T-helper 1 cell (primary cell): ENCODE results near the gene GCFC2.
"Not testable (repeated sequence)": the region's sequence is repeated elsewhere in the genome, so short reads cannot be mapped to it uniquely, and the experiment has no call there.

Source experiments
- DNase-seq, 5 donors: peaks; one replicate each; pipeline ENCODE4 v3.0.0-alpha.2; 2012 to 2020
- total RNA-seq, 4 donors: gene quantifications; one replicate each; lab custom pipeline; 2026; lab: John Stamatoyannopoulos, UW

The GCFC2 gene
- total RNA-seq: 25.4 to 38.3 (median 29.4) reads per million in 4 donors

- DNase-seq: peak; percentile 61 to 85 (median 73)
Measured at GRCh38 chr2:75710577-75711253, at the start of gene GCFC2. Gene GCFC2, minus strand, starts transcription at chr2:75710915. Its CDS starts 60 bp downstream, at chr2:75710855.

GRCh38 chr2:75752828-75753227 is 42.1 kb upstream of the GCFC2 start:
- DNase-seq: no peak

GRCh38 chr2:75751824-75752468 is 41.2 kb upstream of the GCFC2 start:
- no peak for DNase-seq

GRCh38 chr2:75751360-75751759 is 40.6 kb upstream of the GCFC2 start:
- DNase-seq: no peak

GRCh38 chr2:75737961-75738360 is 27.2 kb upstream of the GCFC2 start:
- DNase-seq: no peak

GRCh38 chr2:75736276-75736675 is 25.6 kb upstream of the GCFC2 start:
- DNase-seq: no peak

- no peak for DNase-seq
Measured at GRCh38 chr2:75729861-75730260, 19.1 kb upstream of the GCFC2 start.

GRCh38 chr2:75728614-75729419 is 18.1 kb upstream of the GCFC2 start:
- no peak for DNase-seq

- no peak for DNase-seq
Measured at GRCh38 chr2:75722687-75723086, 12.0 kb upstream of the GCFC2 start.

GRCh38 chr2:75720525-75720924 is 9.8 kb upstream of the GCFC2 start:
- no peak for DNase-seq

- DNase-seq: no peak
Measured at GRCh38 chr2:75719616-75720015, 8.9 kb upstream of the GCFC2 start.

- DNase-seq: no peak
Measured at GRCh38 chr2:75716406-75716805, 5.7 kb upstream of the GCFC2 start.

GRCh38 chr2:75711590-75711989 is 875 bp upstream of the GCFC2 start:
- not testable (repeated sequence) for DNase-seq

- no peak for DNase-seq
Measured at GRCh38 chr2:75710220-75710576, 517 bp downstream of the GCFC2 start.

GRCh38 chr2:75709297-75709696 is 1.4 kb downstream of the GCFC2 start:
- DNase-seq: no peak

GRCh38 chr2:75707901-75708300 is 2.8 kb downstream of the GCFC2 start:
- DNase-seq: no peak

GRCh38 chr2:75705921-75706320 is 4.8 kb downstream of the GCFC2 start:
- DNase-seq: no peak

- DNase-seq: no peak
Measured at GRCh38 chr2:75703589-75704287, 7.0 kb downstream of the GCFC2 start.

- no peak for DNase-seq
Measured at GRCh38 chr2:75702593-75702992, 8.1 kb downstream of the GCFC2 start.

GRCh38 chr2:75698918-75699317 is 11.8 kb downstream of the GCFC2 start:
- DNase-seq: no peak

GRCh38 chr2:75688196-75688595 is 22.5 kb downstream of the GCFC2 start:
- DNase-seq: no peak

- not testable (repeated sequence) for DNase-seq
Measured at GRCh38 chr2:75683430-75683829, 27.3 kb downstream of the GCFC2 start.

- no peak for DNase-seq
Measured at GRCh38 chr2:75680402-75680801, 30.3 kb downstream of the GCFC2 start.
